Upper lobe of left lung (tissue), 4 donors: ENCODE measurements around the gene AP1S3.

Experiments used
- CTCF ChIP-seq, 6 experiments: fragments of 450-650 bp in 4 of 6; fragments of 200-600 bp in 2 of 6; sonication (generic) in 2 of 6; IDR thresholded peaks; one replicate each; pipeline ENCODE4 v1.5.1; 2016 to 2019; ENCODE audit warnings: antibody characterized with exemption in 6 of 6
- EP300 ChIP-seq, 4 donors: sonication (generic); formaldehyde crosslinking; IDR thresholded peaks; one replicate each; pipeline ENCODE4 v1.5.1; 2017; ENCODE audit warnings: antibody characterized with exemption in 4 of 4, control low read depth in 2 of 4
- POLR2A ChIP-seq, 4 donors: fragments of 450-650 bp; IDR thresholded peaks; one replicate each; pipeline ENCODE4 v1.5.1; 2016 to 2017; ENCODE audit warnings: antibody characterized with exemption in 4 of 4, mild to moderate bottlenecking in 2 of 4
- POLR2AphosphoS5 ChIP-seq, 2 donors: sonication (generic); formaldehyde crosslinking; IDR thresholded peaks; one replicate each; pipeline ENCODE4 v1.5.1; 2017; ENCODE audit warnings: antibody characterized with exemption in 2 of 2

GRCh38 chr2:223734346-223734745 is 103.0 kb downstream of the AP1S3 start:
- TF ChIP-seq CTCF (IDR thresholded peaks at IDR 0.05), result no peak
- no peak for TF ChIP-seq POLR2A (IDR thresholded peaks at IDR 0.05)
- TF ChIP-seq EP300 (IDR thresholded peaks at IDR 0.05), result no peak
- no peak for TF ChIP-seq POLR2AphosphoS5 (IDR thresholded peaks at IDR 0.05)
